ENCODE results near the gene ST3GAL2.

GRCh38 chr16:70388006-70388680 lies 50.8 kb downstream of the ST3GAL2 start:
- no peak for TF ChIP-seq EZH2 (IDR thresholded peaks at IDR 0.05)
- TF ChIP-seq POLR2AphosphoS5 (IDR thresholded peaks at IDR 0.05; ENCODE audit: borderline replicate concordance, low read depth, low read length) = no peak
- no peak for TF ChIP-seq FOXP2 (optimal IDR thresholded peaks at IDR 0.05; ENCODE audit: control extremely low read depth, extremely low read length, insufficient read depth)

All from SK-N-MC (cell line).